Tibial artery (tissue), 4 donors: ENCODE results near the gene HDDC3.

Experiments
- DNase-seq, 2 donors: peaks; one replicate each; pipeline ENCODE4 v3.0.0-alpha.2; 2019
- H3K27ac ChIP-seq, 2 donors: fragments of 200-600 bp; sonication (generic) in 1 of 2; 1 replicate in 1 of 2; 2 replicates in 1 of 2; pipeline ENCODE4 v1.5.1; 2018 to 2019; ENCODE audit warnings: mild to moderate bottlenecking in 1 of 2
- H3K27me3 ChIP-seq, 2 donors: fragments of 200-600 bp; sonication (generic) in 1 of 2; one replicate each; pipeline versions ENCODE4 v1.5.1 to v1.6.0; 2016 to 2019
- H3K36me3 ChIP-seq, 3 donors: fragments of 200-600 bp; sonication (generic) in 2 of 3; one replicate each; pipeline ENCODE4 v1.5.1; 2016 to 2019; ENCODE audit warnings: mild to moderate bottlenecking in 2 of 3
- H3K4me1 ChIP-seq, 4 donors: fragments of 200-600 bp; sonication (generic) in 2 of 4; 1 replicate in 3 of 4; 2 replicates in 1 of 4; pipeline ENCODE4 v1.5.1; 2016 to 2019
- H3K4me3 ChIP-seq, 2 donors: fragments of 200-600 bp; sonication (generic) in 1 of 2; 1 replicate in 1 of 2; 2 replicates in 1 of 2; pipeline ENCODE4 v1.5.1; 2018 to 2019; ENCODE audit warnings: mild to moderate bottlenecking in 2 of 2
- H3K9me3 ChIP-seq, 3 donors: fragments of 200-600 bp; sonication (generic) in 1 of 3; one replicate each; pipeline ENCODE4 v1.5.1; 2016 to 2019
- intact Hi-C: fragments of 100-400 bp; cut with DNase I; formaldehyde crosslinking; loops from one replicate; pipeline ENCODE4 v1.15.0; 2023; ENCODE audit warnings: low total_unique reads
- TF ChIP-seq, protein P1 (sequence below), 2 experiments: fragments of 200-600 bp in 1 of 2; fragments of 450-650 bp in 1 of 2; IDR thresholded peaks; one replicate each; pipeline ENCODE4 v1.5.1; 2017 to 2019; ENCODE audit warnings: antibody characterized with exemption in 2 of 2, mild to moderate bottlenecking in 1 of 2, moderate library complexity in 1 of 2

HDDC3 gene

DNA sequence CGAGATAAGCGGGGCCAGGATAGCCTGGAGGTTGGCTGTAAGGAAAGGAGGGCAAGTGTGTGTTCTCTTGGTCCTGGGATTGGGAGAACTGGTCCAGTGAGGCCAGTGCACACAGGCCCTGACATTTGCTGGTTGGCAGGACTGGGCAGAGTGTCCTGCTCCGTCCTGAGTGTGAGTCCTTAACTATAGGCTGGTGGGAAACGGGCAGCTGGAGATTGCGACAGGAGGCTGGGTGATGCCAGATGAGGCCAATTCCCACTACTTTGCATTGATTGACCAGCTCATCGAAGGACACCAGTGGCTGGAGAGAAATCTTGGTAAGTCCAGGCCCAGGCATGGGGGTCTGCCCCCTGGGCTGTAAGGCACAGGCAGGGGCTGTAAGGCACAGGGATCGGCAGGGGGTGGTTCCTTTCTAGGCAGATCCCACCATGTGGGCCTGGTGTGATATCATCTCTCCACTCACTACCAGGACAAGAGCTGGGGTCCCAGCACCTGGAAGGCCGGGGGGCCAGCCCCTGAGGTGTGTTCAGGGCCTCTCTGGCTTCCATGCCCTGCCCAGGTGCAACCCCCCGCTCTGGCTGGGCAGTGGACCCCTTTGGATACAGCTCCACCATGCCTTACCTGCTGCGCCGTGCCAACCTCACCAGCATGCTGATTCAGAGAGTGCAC, 26.0 kb downstream of the HDDC3 start:
- no peak overlapping the region for H3K27ac ChIP-seq
- peaks cover 61 to 65% (median 61%) of the 10 kb centered on the region in 3 donors for H3K36me3 ChIP-seq
- intact Hi-C loops: no loop called here
- H3K27me3 ChIP-seq: no peaks in the 10 kb centered on the region
- no peaks in the 10 kb centered on the region for H3K9me3 ChIP-seq
- H3K4me3 ChIP-seq: no peak overlapping the region
- peaks cover 0 to 22% (median 12%) of the 10 kb centered on the region in 4 donors for H3K4me1 ChIP-seq
- no peak for DNase-seq
- TF ChIP-seq, protein P1, sequence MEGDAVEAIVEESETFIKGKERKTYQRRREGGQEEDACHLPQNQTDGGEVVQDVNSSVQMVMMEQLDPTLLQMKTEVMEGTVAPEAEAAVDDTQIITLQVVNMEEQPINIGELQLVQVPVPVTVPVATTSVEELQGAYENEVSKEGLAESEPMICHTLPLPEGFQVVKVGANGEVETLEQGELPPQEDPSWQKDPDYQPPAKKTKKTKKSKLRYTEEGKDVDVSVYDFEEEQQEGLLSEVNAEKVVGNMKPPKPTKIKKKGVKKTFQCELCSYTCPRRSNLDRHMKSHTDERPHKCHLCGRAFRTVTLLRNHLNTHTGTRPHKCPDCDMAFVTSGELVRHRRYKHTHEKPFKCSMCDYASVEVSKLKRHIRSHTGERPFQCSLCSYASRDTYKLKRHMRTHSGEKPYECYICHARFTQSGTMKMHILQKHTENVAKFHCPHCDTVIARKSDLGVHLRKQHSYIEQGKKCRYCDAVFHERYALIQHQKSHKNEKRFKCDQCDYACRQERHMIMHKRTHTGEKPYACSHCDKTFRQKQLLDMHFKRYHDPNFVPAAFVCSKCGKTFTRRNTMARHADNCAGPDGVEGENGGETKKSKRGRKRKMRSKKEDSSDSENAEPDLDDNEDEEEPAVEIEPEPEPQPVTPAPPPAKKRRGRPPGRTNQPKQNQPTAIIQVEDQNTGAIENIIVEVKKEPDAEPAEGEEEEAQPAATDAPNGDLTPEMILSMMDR (IDR thresholded peaks at IDR 0.05): no peak

DNA sequence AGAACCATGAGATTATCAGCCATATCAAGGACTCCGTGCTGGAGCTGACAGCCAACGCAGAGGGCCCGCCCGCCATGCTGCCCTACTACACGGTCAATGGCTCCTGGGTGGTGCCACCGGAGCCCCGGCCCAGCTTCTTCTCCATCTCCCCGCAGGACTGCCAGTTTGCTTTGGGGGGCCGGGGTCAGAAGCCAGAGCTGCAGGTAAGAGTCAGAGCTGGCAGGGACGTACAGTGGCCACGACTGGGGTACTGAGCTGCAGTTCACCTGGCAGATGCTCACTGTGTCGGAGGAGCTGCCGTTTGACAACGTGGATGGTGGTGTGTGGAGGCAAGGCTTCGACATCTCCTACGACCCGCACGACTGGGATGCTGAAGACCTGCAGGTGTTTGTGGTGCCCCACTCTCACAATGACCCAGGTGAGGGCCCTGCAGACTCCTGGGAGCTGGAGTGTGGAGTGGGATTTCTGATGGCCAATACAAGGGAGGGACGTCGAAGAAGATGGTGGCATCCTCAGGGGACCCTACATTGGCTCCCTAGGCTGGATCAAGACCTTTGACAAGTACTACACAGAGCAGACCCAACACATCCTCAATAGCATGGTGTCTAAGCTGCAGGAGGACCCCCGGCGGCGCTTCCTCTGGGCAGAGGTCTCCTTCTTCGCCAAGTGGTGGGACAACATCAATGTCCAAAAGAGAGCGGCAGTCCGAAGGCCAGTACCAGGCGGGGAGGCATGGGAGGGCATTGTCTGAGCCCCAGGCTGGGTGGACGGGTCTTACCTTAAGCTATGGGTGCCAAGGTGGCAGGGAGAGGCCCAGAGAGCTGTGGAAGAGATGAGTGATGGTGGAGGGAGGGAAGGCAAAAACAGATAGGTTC, 26.8 kb downstream of the HDDC3 start:
- Histone ChIP-seq H3K4me3 (no peak overlapping the region), H3K27ac (no peak overlapping the region), H3K4me1 (peaks cover 0 to 22% (median 12%) of the 10 kb centered on the region in 4 donors), H3K9me3 (no peaks in the 10 kb centered on the region), H3K36me3 (peaks cover 53 to 57% (median 53%) of the 10 kb centered on the region in 3 donors), H3K27me3 (no peaks in the 10 kb centered on the region)
- TF ChIP-seq, protein P1 (IDR thresholded peaks at IDR 0.05): no peak
- DNase-seq: no peak
- intact Hi-C loops: no loop called here

DNA sequence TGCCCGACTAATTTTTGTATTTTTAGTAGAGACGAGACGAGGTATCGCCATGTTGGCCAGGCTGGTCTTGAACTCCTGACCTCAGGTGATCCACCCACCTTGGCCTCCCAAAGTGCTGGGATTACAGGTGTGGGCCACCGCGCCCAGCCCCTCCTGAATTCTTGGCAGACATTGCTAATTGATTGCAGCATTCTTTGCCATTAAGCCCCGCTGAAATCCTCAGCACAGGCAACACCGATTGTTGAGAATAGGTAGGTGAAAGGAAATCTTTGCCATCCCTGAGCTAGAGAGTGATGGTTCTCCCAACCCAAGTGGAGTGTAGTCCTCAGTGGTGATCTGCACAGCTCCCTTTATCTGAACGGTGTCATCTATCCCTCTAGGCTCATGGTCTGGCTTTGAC, 27.6 kb downstream of the HDDC3 start:
- peaks cover 0 to 22% (median 12%) of the 10 kb centered on the region in 4 donors for H3K4me1 ChIP-seq
- no peaks in the 10 kb centered on the region for H3K9me3 ChIP-seq
- no peaks in the 10 kb centered on the region for H3K27me3 ChIP-seq
- intact Hi-C loops: no loop called here
- TF ChIP-seq, protein P1 (IDR thresholded peaks at IDR 0.05): no peak
- H3K4me3 ChIP-seq: no peak overlapping the region
- DNase-seq: no peak
- H3K36me3 ChIP-seq: peaks cover 45 to 49% (median 45%) of the 10 kb centered on the region in 3 donors
- no peak overlapping the region for H3K27ac ChIP-seq

DNA sequence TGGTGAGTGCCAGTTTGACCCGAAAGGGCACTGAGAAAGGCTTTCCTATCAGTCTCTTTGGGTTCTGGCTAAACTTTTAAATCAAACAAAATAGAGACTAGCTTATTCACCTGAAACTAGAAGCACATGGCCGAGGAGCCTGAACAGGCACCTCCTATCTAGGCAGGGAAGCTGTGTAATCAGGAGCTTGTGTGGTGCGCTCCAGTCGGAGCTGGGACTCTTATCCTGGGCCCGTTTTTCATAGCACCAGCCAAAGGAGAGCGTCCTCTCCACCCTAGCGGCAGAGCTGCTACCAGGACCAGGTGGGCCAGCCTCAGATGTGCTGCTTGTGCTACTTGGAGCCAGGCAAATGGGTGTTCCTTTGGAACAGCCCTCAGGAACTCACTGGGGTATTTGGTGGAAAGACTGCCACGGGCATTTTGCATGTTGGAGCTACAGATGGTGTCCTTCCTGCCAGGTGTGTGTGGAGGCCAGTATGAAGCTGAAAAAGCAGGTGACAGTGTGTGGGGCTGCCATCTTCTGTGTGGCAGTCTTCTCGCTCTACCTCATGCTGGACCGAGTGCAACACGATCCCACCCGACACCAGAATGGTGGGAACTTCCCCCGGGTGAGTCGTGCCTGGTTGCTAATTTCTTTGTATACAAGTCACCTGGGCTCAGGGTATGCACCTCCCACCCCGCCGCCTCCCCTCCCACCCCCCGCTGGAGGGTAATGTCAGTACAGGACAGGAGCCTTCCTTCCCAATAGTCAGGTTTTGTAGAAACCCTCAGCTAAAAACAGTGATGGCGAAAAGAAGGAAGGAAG, 28.4 kb downstream of the HDDC3 start:
- Histone ChIP-seq H3K36me3 (peaks cover 37 to 41% (median 37%) of the 10 kb centered on the region in 3 donors), H3K27ac (peak overlapping the region; percentile 91 to 94), H3K9me3 (no peaks in the 10 kb centered on the region), H3K4me1 (peaks cover 0 to 22% (median 12%) of the 10 kb centered on the region in 4 donors), H3K27me3 (no peaks in the 10 kb centered on the region), H3K4me3 (peak overlapping the region; percentile 65 to 90)
- TF ChIP-seq, protein P1 (IDR thresholded peaks at IDR 0.05): no peak
- DNase-seq: no peak
- intact Hi-C loops: loop anchor here (2.0 kb wide), 1 partner anchor 27 kb away; no protein-coding TSS in a partner anchor
